Measurements from ENCODE around the gene GNB1L.

GRCh38 chr22:19811211-19811621 lies 43.5 kb downstream of the GNB1L start:
- TF ChIP-seq CTCF (IDR thresholded peaks at IDR 0.05) (no peak), POLR2A (IDR thresholded peaks at IDR 0.05) (no peak)
